HG02642 (cell line): ENCODE measurements around the gene IVD.
"Not testable (repeated sequence)": the region's sequence is repeated elsewhere in the genome, so short reads cannot be mapped to it uniquely, and the experiment has no call there.

Experiments used
- ATAC-seq: cut with Tn5 transposase; IDR thresholded peaks from one replicate; pipeline ENCODE4 v1.9.1; 2021; ENCODE audit warnings: mild to moderate bottlenecking; ENCODE audit not compliant: unreplicated experiment, poor library complexity

Gene IVD

DNA sequence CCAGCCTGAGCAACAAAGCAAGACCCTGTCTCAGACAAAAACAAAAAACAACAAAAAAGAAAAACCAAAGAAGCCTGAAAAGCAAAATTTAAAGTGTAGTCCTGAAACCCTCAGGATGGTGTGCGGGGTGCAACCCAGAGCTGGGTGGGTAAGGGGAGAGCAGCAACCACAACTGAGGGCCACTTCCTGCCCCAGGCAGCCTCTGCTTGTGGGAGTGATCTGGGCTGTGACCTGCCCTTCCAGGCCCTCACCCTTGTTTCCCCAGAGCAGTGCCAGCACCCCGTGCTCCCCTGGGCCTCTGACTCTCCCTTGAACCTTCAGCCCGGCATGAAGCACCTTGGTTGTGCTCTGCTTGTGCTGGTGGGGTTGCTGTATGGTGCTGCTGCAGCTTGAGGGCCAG is 48.3 kb downstream of the IVD start:
- ATAC-seq: not testable (repeated sequence)

DNA sequence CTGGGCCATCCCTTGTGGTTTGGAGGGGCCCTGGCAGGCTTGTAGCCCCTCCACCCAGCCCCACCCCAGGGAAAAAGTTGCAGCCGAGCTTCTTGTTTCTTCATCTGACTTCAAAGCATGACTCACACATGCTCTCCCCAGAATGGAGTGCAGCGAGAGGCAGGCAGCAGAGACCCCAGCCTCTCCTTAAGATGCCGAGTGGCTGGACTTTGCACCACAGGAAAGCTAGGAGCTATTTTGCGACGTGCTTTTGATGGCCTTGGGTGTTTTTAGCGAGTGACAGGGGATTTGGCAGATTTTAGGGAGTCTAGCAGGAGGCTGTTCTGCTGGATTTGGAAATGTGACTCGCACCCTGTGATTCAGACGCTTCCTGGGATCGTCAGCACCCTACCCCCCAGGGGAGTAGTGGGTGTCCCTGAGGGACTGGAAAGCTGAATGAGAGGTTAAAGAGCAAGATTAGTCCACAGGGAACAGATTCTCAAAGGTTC is 49.4 kb downstream of the IVD start:
- no peak for ATAC-seq

DNA sequence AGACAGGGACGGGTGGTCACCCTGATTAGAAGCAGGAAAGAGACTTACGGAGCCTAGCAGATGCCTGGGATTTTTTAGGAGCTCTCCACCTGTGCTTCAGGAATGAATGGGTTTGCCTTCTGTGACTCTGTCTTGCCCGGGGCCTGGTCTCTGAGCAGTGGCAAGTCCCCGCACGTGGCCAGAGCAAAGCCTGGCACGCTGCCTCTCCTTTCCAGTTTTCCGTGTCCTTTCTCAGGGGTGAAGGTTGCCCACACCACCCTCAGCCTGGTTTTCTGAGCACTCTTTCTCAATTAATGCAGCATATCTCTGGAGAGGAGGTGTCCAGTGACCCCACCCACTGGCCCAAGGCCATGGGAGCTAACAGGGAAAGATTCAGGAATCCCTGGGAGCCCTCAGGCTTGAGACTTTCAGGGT is 50.7 kb downstream of the IVD start:
- no peak for ATAC-seq

DNA sequence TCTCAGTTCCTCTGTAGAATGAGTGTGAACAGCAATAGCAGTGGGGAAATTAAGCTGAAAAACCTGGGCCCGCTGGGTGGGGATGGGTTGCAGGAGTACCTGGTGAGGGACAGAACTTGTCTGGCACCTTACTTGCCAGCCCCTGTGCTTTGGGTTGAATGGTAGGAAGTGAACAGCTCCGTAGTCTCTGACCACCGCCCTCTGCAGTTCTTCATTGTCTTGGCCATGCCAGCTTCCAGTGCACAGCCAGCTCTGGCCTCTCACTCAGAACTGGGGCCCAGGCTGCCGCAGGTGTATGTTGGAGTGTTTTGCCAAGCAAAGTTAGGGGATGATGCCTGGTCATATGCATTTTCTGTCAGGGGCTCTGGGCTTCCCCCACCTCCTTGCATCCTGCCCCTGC is 51.1 kb downstream of the IVD start:
- no peak for ATAC-seq

- no peak for ATAC-seq
Observed at GRCh38 chr15:40458495-40459371, 53.1 kb downstream of the IVD start.

- ATAC-seq: no peak
Observed at GRCh38 chr15:40459391-40460015, 53.9 kb downstream of the IVD start.

DNA sequence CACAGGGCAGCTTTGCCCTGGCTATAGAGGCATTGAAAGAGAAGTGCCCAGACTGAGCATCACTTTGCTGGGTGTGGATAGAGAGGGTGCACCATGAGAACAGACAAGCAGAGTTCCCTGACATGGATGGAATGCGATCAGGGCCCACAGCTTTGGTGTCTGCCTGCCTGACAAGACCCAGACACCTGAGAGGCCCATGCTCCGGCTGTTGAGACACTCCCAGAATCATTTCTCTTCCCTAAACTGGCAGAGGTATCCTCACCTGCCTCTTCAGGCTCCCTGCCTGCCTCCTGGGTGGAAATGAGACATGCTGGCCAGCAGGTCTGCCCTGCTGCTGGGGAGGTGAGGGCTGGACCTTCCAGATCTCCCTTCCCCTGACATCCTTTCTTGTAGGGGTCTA is 54.8 kb downstream of the IVD start:
- no peak for ATAC-seq

DNA sequence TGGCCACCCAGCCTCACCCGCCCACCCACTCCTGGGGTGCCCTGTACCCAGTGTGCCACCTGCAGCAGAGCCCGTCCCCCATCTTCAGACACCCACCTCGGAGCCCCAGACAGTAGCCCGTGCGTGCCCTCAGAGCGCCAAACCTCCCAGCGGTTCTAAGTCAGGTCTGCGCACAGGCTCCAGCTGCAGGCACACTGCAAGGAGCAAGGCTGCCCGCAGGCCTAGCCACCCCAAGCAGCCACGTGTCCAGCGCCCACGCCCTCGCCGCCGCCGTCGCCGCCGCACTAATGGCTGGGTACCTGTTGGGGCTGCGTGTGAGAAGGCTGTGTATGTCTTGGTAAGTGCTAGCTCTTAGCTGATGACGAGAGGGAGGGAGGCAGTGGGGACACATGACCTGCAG is 56.4 kb downstream of the IVD start:
- ATAC-seq: no peak

DNA sequence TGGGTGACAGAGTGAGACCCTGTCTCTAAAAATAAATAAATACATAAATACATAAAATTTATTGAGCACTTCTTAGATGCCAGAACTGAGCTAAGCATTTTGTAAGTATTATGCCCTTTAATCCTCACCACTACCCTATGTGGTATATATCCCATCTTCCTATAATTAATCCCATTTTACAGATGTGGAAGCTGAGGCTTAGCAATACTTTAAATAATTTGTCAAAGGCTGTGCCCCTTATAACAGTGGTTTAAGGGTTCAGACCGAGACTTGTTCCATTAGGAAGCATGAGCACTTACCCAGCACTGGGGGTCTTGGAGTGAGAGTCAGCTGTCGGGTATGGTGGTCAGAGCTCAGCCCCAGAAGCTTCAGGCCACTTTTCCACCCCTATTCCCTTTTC is 57.7 kb downstream of the IVD start:
- ATAC-seq: no peak

DNA sequence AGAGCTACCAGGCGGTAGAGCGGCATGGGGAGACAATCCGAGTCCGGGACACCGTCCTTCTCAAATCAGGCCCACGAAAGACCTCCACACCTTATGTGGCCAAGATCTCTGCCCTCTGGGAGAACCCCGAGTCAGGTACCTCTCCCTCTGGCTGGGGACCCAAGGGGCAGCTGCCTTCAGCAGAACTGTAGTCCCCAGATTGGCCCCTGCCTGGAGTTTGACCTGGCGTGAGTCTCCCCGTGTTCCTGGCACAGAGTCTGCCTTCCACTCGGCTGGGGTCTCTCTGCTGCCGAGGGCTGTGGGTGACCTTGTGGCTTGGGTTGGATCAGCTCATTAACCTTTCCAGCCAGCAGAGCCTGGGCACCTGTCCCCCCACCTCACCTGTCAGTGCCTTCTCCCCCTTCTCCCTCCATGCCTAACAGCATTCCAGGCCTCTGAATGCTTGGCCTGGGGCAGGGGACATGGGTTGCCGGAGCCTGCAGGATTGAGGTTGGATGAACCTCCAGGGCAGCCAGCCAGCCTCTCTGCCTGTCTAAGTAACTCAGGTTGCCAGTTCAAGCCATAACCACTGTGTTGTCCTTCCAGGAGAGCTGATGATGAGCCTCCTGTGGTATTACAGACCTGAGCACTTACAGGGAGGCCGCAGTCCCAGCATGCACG is 58.4 kb downstream of the IVD start:
- ATAC-seq: no peak

GRCh38 chr15:40464595-40465185 is 59.1 kb downstream of the IVD start:
- ATAC-seq: no peak

DNA sequence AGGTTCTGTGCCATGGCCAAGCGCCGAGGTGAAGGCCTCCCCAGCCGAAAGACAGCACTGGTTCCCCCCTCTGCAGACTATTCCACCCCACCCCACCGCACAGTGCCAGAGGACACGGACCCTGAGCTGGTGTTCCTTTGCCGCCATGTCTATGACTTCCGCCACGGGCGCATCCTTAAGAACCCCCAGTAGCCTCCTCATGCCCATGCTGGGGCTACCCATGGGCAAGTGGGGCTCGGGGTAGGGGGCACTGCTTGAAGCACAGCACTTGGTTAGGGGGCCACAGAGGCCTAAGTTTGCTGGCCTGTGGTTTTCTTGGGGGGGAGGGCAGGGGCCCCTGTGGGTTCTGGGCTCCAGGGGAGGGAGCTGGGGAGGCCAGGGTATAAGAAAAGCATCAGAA is 60.3 kb downstream of the IVD start:
- ATAC-seq: no peak

DNA sequence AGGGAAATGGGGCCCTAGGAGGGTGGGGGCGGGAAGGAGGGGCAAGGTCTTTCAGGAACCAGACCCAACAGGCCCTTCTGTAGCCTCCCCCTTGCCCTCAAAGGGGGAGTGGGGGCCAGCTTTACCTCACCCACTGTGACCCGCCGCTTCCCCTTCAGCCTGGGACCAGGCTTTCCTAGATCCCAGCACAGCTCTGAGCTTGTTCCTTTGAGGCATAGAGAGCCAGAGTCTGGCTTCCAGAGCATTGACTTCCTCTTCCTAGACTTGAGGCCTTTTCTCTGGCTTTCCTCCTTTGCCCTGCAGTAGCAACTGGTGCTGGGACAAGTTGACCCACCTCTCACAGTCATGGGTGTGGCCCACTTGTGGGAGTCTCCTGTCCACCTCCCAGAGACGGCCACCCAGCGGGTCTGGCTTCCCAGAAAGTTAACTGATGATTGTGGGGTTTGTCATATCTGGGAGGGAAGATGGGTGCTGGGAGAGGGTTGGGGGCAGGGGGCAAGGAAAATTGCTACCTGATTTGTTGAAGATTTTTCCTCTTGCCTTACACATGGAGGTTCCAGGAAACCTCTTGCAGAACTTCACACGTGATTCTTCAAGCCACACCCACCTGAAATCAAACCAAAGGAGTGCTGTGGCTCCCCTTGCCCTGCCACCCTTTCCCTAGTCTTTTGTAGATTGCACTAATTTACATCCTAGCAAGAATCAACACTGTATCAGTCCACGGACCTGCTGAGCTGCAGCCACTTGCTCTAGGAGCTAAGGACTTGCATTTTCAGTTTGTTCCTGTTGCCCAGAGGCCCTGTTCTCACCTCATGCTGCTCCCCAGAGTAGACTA is 61.0 kb downstream of the IVD start:
- no peak for ATAC-seq

DNA sequence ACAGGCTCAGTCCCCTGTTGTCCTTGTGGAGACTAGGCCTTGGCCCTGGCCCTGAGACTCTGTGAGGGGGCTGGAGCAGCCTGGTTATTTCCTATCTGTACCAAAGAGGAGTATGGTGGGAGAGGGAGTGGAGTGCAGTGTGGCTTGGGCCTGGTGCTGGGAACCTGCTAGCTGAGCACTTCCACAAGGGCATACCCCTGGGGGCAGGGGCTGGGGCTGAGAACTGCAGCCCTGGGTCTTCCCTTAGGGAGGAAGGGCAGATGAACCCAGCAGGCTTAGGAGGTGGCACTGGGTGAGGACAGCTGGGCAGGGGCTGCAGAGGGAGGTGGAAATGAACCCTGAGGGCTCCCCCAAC is 61.6 kb downstream of the IVD start:
- no peak for ATAC-seq

- ATAC-seq: no peak
Observed at GRCh38 chr15:40468898-40469331, 63.3 kb downstream of the IVD start.

DNA sequence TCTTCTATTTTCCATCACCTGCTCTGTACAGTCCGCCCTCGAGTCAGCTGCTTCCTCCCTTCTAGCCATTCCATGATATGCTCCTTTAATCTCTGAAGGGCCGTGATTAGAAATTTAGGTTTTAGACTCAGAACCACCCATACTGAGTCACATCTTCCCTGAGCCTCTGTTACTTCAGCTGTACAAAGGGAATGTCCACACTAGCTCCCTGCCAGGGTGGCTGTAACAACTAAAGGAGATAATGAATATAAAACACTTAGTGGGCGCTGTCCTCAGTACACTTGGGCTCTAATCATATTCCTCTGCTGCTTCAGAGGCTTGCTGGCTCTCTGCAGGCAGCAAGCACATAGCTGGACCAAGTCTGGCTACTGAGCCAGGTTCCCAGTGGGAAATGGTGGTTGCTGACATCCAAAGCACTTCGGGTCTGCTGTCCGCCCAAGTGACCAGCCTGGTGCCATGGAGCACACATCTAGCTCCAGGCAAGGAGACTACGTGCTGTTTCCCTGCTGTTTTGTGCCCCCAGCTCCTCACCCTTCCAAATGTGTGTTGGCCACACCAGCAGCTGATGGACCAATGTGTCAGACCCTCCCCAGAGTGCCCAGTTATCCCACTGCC is 64.3 kb downstream of the IVD start:
- ATAC-seq: no peak

DNA sequence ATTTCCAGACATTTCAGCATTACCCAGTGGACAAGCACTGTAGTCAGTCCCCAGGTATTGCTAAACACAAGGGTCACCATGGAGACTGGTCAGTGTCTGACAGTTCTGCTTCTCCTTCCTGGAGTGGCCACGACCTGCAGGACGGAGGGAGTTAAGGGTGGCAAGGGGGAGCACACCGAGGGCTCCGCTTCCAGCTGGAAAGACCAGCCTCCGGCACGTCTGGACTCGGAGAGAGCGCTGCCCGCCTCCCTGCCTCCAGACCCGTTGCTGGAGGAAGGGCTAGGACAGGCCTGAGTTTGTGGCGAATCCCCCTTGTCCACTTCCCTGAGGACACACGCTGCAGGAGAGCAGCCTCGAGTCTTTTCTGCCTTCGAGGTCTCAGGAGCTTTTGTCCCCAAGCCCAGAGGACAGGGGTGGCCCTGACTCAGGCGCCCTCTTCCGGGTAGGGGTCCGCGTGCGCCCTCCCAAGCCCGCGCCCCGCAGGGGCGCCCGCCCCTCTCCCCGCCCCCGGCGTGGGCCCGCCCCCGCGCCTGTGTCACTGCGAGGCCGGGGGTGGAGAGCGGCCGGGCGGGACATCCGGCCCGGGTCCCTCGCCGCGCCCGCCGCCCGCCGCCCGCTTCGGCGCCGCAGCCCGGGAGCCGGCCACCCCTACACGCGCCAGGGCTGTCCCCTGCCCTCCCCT is 65.0 kb downstream of the IVD start, which contains the start of gene CHST14:
Gene CHST14, plus strand, starts transcription at position 562 of the 682 bp plus-strand sequence. CDS start 230 bp downstream, outside the sequence.
- peak; percentile 77 for ATAC-seq
